Measurements from ENCODE around the gene VSIG10L2. TPM values are rescaled to one million over a fixed set of nuclear protein-coding genes. Genes with fewer than 3 reads are reported as not detected.

The VSIG10L2 gene
- total RNA-seq, 4 donors from 2014 or later = under 0.01 to 0.27 (median 0.09) TPM; not detected in 1

DNA sequence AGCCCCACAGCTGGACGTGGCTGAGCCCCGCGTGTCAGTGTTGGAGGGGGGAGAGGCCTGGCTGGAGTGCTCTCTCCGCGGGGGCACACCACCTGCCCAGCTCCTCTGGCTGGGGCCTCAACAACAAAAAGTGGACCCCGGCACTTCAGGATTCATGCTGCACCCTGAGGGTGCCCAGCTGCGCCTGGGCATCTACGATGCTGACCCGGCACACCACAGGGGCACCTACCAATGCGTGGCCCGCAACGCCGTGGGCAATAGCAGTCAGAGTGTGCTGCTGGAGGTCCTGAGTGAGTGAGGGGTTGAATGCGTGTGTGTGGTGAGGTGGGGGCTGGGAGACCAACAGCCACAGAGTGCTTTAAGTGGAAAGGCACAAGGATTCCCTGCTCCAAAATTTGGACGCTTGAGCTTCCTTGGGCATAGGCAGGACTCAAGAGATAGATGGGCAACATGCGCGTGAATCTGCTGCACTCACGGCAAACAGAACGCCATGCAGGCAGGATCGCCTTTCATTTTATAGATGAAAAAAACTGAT, 7.6 kb downstream of the VSIG10L2 start:
- intact Hi-C loops (cut with DNase I) = no loop called here
- TF ChIP-seq, protein P1, sequence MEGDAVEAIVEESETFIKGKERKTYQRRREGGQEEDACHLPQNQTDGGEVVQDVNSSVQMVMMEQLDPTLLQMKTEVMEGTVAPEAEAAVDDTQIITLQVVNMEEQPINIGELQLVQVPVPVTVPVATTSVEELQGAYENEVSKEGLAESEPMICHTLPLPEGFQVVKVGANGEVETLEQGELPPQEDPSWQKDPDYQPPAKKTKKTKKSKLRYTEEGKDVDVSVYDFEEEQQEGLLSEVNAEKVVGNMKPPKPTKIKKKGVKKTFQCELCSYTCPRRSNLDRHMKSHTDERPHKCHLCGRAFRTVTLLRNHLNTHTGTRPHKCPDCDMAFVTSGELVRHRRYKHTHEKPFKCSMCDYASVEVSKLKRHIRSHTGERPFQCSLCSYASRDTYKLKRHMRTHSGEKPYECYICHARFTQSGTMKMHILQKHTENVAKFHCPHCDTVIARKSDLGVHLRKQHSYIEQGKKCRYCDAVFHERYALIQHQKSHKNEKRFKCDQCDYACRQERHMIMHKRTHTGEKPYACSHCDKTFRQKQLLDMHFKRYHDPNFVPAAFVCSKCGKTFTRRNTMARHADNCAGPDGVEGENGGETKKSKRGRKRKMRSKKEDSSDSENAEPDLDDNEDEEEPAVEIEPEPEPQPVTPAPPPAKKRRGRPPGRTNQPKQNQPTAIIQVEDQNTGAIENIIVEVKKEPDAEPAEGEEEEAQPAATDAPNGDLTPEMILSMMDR (IDR thresholded peaks at IDR 0.05) = no peak
- TF ChIP-seq POLR2A (IDR thresholded peaks at IDR 0.05) = no peak
- Histone ChIP-seq H3K9me3 (no peaks in the 10 kb centered on the region), H3K27me3 (no peaks in the 10 kb centered on the region), H3K4me3 (no peak overlapping the region), H3K27ac (peak overlapping the region in 3 of 4 donors; percentile 10 to 75 (median 73)), H3K36me3 (no peaks in the 10 kb centered on the region), H3K4me1 (peaks cover 13 to 52% (median 23%) of the 10 kb centered on the region in 3 donors)
- WGBS, 2 donors = 83% methylated on average over 16 of the region's 20 CpGs; no CpG with 5 or more reads in 1 of the 2 donors
- DNase-seq = no peak

DNA sequence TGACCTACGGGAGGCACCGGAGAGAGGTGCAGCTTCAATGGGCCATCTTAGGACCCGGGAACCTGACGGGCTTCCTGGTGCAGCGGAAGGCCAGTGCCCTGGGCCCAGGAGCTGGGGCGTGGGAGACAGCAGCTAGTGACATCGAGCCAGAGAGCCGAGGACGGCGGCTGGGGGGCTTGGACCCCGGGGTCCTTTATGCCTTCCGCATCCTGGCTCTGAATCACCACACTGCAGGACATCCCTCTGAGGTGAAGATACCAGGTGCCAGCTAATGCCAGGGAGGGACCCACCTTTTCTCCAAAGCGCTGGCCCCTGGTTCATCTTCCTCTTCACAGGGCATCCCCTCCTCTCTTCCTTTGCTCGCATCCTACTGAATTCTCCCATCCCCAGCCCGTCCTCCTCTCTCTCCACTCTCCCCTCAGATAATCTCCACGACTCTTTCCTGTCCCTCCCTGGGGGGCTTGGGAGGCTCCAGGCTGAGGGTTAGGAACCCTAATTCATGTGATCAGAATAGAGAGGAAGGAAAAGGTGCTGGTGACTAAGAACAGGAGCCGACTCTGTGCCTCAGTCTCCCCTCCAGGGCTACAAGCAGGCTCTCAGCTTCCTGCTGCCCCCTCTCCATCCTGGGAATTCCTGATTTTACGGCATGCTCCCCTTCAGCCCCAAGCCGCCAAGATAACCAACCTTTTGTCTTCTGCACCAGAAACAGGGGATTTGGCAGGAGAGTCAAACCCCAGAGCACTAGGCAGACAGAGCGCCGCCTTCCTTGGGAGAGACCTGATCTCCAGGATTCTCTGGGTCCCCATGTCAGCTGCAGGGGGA, 8.5 kb downstream of the VSIG10L2 start:
- H3K27ac ChIP-seq = no peak overlapping the region
- intact Hi-C loops (cut with DNase I) = no loop called here
- peaks cover 13 to 52% (median 23%) of the 10 kb centered on the region in 3 donors for H3K4me1 ChIP-seq
- no peak for DNase-seq
- 89 to 92% methylated on average over 7 to 8 of the region's 21 CpGs for WGBS, 2 donors
- H3K36me3 ChIP-seq = no peaks in the 10 kb centered on the region
- TF ChIP-seq, protein P1 (IDR thresholded peaks at IDR 0.05) = no peak
- no peak for TF ChIP-seq POLR2A (IDR thresholded peaks at IDR 0.05)
- no peaks in the 10 kb centered on the region for H3K9me3 ChIP-seq
- no peaks in the 10 kb centered on the region for H3K27me3 ChIP-seq
- no peak overlapping the region for H3K4me3 ChIP-seq

DNA sequence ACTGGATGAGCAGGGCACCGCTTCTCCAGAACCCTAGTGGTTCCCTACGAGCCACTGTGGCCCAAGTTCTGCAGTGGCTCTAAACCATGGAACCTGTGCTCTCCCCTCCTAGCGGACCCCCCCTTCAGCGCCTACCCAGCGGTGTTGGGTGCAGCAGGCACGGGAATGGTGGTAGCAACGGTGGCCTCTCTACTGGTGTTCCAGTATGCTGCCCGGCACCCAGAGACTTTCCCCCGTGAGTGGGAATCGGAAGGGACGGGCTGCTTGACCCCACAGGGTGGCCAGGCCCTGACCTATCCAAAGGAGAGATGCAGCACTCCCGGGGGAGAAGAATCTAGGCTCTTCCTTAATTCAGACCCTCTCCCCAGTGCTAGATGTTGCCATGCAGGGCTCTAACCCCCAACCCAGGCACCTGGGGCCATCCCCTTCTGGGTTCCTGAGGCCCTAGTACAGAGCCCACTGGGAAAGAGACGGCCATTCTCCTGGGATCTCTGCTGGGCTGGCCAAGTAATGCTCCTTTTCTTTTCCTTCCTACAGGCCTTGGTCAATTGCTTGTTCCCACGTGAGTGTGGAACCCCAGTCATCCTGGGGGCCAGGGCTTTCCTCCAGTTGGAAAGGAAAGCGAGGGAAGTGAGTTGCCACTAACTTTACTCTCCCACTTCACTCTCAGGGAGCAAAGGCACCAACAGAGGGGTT, 9.2 kb downstream of the VSIG10L2 start:
- Histone ChIP-seq H3K9me3 (no peaks in the 10 kb centered on the region), H3K27ac (no peak overlapping the region), H3K4me1 (peaks cover 13 to 52% (median 23%) of the 10 kb centered on the region in 3 donors), H3K27me3 (no peaks in the 10 kb centered on the region), H3K4me3 (no peak overlapping the region), H3K36me3 (peaks cover 0 to 4% (median 0%) of the 10 kb centered on the region in 3 donors)
- no peak for DNase-seq
- WGBS, 2 donors = 86 to 93% methylated on average over 2 to 6 of the region's 15 CpGs
- intact Hi-C loops (cut with DNase I) = no loop called here
- no peak for TF ChIP-seq POLR2A (IDR thresholded peaks at IDR 0.05)
- TF ChIP-seq, protein P1 (IDR thresholded peaks at IDR 0.05) = no peak

DNA sequence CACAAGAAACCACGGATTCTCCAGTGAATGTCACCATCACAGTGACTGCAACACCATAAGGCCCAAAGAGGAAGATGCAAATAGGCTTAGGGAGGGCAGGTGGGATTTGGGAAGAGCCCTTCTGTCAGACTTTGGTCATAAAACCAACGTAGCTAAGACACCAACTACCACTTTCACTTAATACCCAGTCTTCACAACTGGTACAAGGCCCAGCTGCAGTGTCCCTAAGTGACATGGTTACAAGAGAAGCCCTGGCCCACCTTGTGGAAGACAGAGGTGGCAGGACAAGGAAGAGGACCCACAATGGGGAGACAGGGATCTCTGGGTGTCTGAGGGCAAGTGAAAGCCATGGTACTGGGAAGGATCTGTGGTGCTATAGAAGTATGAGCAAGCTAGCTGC, 10.0 kb downstream of the VSIG10L2 start:
- H3K9me3 ChIP-seq = no peaks in the 10 kb centered on the region
- WGBS, 2 donors = 71 to 83% methylated on average over 1 to 2 of the region's 2 CpGs
- H3K27ac ChIP-seq = no peak overlapping the region
- H3K4me3 ChIP-seq = no peak overlapping the region
- TF ChIP-seq, protein P1 (IDR thresholded peaks at IDR 0.05) = no peak
- TF ChIP-seq POLR2A (IDR thresholded peaks at IDR 0.05) = no peak
- peaks cover 10 to 46% (median 22%) of the 10 kb centered on the region in 3 donors for H3K4me1 ChIP-seq
- no peak for DNase-seq
- intact Hi-C loops (cut with DNase I) = no loop called here
- H3K36me3 ChIP-seq = peaks cover 0 to 12% (median 0%) of the 10 kb centered on the region in 3 donors
- H3K27me3 ChIP-seq = no peaks in the 10 kb centered on the region

Measured in esophagus squamous epithelium (tissue), 5 donors.